ENCODE results near the gene ETFA.
A peak's percentile ranks its signal among the peaks of the same experiment; 100 is the strongest.

Gene ETFA

GRCh38 chr15:76311100-76311953 lies at the start of gene ETFA:
ETFA (minus strand) TSS chr15:76311469; CDS start chr15:76311388, 81 bp downstream.
- CTCF ChIA-PET, result interaction anchor here (0.6 kb wide), 1 partner anchor 22 kb away, joined by 3 read pairs; no protein-coding TSS in a partner anchor
- no peaks in the 10 kb centered on the region for H3K9me3 Mint-ChIP-seq

GRCh38 chr15:76360416-76360815 lies 49.1 kb upstream of the ETFA start:
- Mint-ChIP-seq H3K27me3 (no peaks in the 10 kb centered on the region), H3K36me3 (no peaks in the 10 kb centered on the region), H3K4me3 (no peak overlapping the region), H3K4me1 (no peaks in the 10 kb centered on the region), H3K9me3 (no peaks in the 10 kb centered on the region), H3K27ac (no peak overlapping the region)
- DNase-seq, result no peak
- CTCF ChIA-PET, result no interaction called here

More at GRCh38 chr15:76311100-76311953, at the start of gene ETFA:
- peaks cover 12% of the 10 kb centered on the region for H3K36me3 Mint-ChIP-seq
- peaks cover 6% of the 10 kb centered on the region for H3K27me3 Mint-ChIP-seq
- H3K4me1 Mint-ChIP-seq, result peaks cover 31% of the 10 kb centered on the region
- DNase-seq, result peak; percentile 97
- peak within 1 kb of the TSS; percentile 72 for H3K27ac Mint-ChIP-seq
- peak within 1 kb of the TSS; percentile 88 for H3K4me3 Mint-ChIP-seq

- Mint-ChIP-seq H3K9me3 (no peaks in the 10 kb centered on the region), H3K4me1 (no peaks in the 10 kb centered on the region), H3K27ac (no peak overlapping the region), H3K36me3 (no peaks in the 10 kb centered on the region), H3K4me3 (no peak overlapping the region), H3K27me3 (no peaks in the 10 kb centered on the region)
- DNase-seq, result no peak
- CTCF ChIA-PET, result no interaction called here
Measured at GRCh38 chr15:76359152-76359551, 47.9 kb upstream of the ETFA start.

- no peaks in the 10 kb centered on the region for H3K36me3 Mint-ChIP-seq
- no peaks in the 10 kb centered on the region for H3K4me1 Mint-ChIP-seq
- no peak overlapping the region for H3K4me3 Mint-ChIP-seq
- no peak for DNase-seq
- no peaks in the 10 kb centered on the region for H3K9me3 Mint-ChIP-seq
- no peaks in the 10 kb centered on the region for H3K27me3 Mint-ChIP-seq
- H3K27ac Mint-ChIP-seq, result no peak overlapping the region
- CTCF ChIA-PET, result no interaction called here
Measured at GRCh38 chr15:76358453-76358852, 47.2 kb upstream of the ETFA start.

GRCh38 chr15:76354823-76355440 lies 43.7 kb upstream of the ETFA start:
- CTCF ChIA-PET, result no interaction called here
- Mint-ChIP-seq H3K27me3 (peaks cover 5% of the 10 kb centered on the region), H3K4me1 (no peaks in the 10 kb centered on the region), H3K4me3 (no peak overlapping the region), H3K27ac (no peak overlapping the region), H3K36me3 (no peaks in the 10 kb centered on the region), H3K9me3 (no peaks in the 10 kb centered on the region)
- DNase-seq, result no peak

GRCh38 chr15:76353903-76354302 lies 42.6 kb upstream of the ETFA start:
- no peaks in the 10 kb centered on the region for H3K9me3 Mint-ChIP-seq
- H3K27me3 Mint-ChIP-seq, result peaks cover 7% of the 10 kb centered on the region
- CTCF ChIA-PET, result no interaction called here
- H3K4me1 Mint-ChIP-seq, result no peaks in the 10 kb centered on the region
- H3K36me3 Mint-ChIP-seq, result peaks cover 4% of the 10 kb centered on the region
- no peak for DNase-seq
- H3K27ac Mint-ChIP-seq, result no peak overlapping the region
- no peak overlapping the region for H3K4me3 Mint-ChIP-seq

GRCh38 chr15:76353023-76353577 lies 41.8 kb upstream of the ETFA start:
- peaks cover 7% of the 10 kb centered on the region for H3K36me3 Mint-ChIP-seq
- H3K4me3 Mint-ChIP-seq, result no peak overlapping the region
- CTCF ChIA-PET, result no interaction called here
- no peaks in the 10 kb centered on the region for H3K4me1 Mint-ChIP-seq
- no peak overlapping the region for H3K27ac Mint-ChIP-seq
- DNase-seq, result no peak
- H3K9me3 Mint-ChIP-seq, result no peaks in the 10 kb centered on the region
- peaks cover 12% of the 10 kb centered on the region for H3K27me3 Mint-ChIP-seq

GRCh38 chr15:76349301-76350070 lies 38.2 kb upstream of the ETFA start:
- no peak for DNase-seq
- CTCF ChIA-PET, result no interaction called here
- peaks cover 48% of the 10 kb centered on the region for H3K27me3 Mint-ChIP-seq
- H3K4me3 Mint-ChIP-seq, result no peak overlapping the region
- H3K27ac Mint-ChIP-seq, result no peak overlapping the region
- peaks cover 13% of the 10 kb centered on the region for H3K4me1 Mint-ChIP-seq
- no peaks in the 10 kb centered on the region for H3K9me3 Mint-ChIP-seq
- H3K36me3 Mint-ChIP-seq, result peaks cover 13% of the 10 kb centered on the region

GRCh38 chr15:76347482-76348055 lies 36.3 kb upstream of the ETFA start:
- DNase-seq, result no peak
- H3K27me3 Mint-ChIP-seq, result peaks cover 67% of the 10 kb centered on the region
- CTCF ChIA-PET, result interaction anchor here (1.4 kb wide), 1 partner anchor 13 kb away, joined by 3 read pairs; no protein-coding TSS in a partner anchor

GRCh38 chr15:76346669-76347481 lies 35.6 kb upstream of the ETFA start:
- no peak for DNase-seq
- CTCF ChIA-PET, result interaction anchor here (0.9 to 1.4 kb wide), 2 partner anchors 13 to 112 kb away, joined by 3 read pairs; no protein-coding TSS in a partner anchor
- H3K4me3 Mint-ChIP-seq, result no peak overlapping the region
- peaks cover 13% of the 10 kb centered on the region for H3K36me3 Mint-ChIP-seq
- peaks cover 25% of the 10 kb centered on the region for H3K4me1 Mint-ChIP-seq
- no peak overlapping the region for H3K27ac Mint-ChIP-seq
- no peaks in the 10 kb centered on the region for H3K9me3 Mint-ChIP-seq
- H3K27me3 Mint-ChIP-seq, result peaks cover 72% of the 10 kb centered on the region

More at GRCh38 chr15:76347482-76348055, 36.3 kb upstream of the ETFA start:
- Mint-ChIP-seq H3K27ac (no peak overlapping the region), H3K9me3 (no peaks in the 10 kb centered on the region), H3K36me3 (peaks cover 13% of the 10 kb centered on the region), H3K4me3 (no peak overlapping the region), H3K4me1 (peaks cover 21% of the 10 kb centered on the region)

- Mint-ChIP-seq H3K27me3 (peaks cover 80% of the 10 kb centered on the region), H3K9me3 (no peaks in the 10 kb centered on the region), H3K36me3 (peaks cover 16% of the 10 kb centered on the region), H3K4me1 (peaks cover 31% of the 10 kb centered on the region), H3K4me3 (peak overlapping the region; percentile 53), H3K27ac (no peak overlapping the region)
- peak; percentile 35 for DNase-seq
- CTCF ChIA-PET, result interaction anchor here (0.9 to 1.4 kb wide), 2 partner anchors 12 to 111 kb away, joined by 3 read pairs; no protein-coding TSS in a partner anchor
Measured at GRCh38 chr15:76345880-76346668, 34.8 kb upstream of the ETFA start.

- peak overlapping the region; percentile 53 for H3K4me3 Mint-ChIP-seq
- no peaks in the 10 kb centered on the region for H3K9me3 Mint-ChIP-seq
- H3K27me3 Mint-ChIP-seq, result peaks cover 86% of the 10 kb centered on the region
- peaks cover 36% of the 10 kb centered on the region for H3K4me1 Mint-ChIP-seq
- CTCF ChIA-PET, result no interaction called here
- no peak for DNase-seq
- H3K36me3 Mint-ChIP-seq, result peaks cover 16% of the 10 kb centered on the region
- no peak overlapping the region for H3K27ac Mint-ChIP-seq
Measured at GRCh38 chr15:76345583-76345879, 34.3 kb upstream of the ETFA start.
